Esophagus mucosa (tissue), 1 donor: ENCODE results near the gene BACE2. TPM values are rescaled to one million over a fixed set of nuclear protein-coding genes. Genes with fewer than 3 reads are reported as not detected.
"Not testable (repeated sequence)": the region's sequence is repeated elsewhere in the genome, so short reads cannot be mapped to it uniquely, and the experiment has no call there.

Source experiments
- ATAC-seq: fragments of 200-7000 bp; cut with Tn5 transposase; one replicate; pipeline ENCODE4 v1.9.1; 2020
- total RNA-seq: library from RNA; stranded (reverse); gene quantifications from one replicate; pipeline ENCODE4 v1.2.4, GENCODE V29; 2023
- donor health status: DM: yes; HTN: yes; CAD: no.

The BACE2 gene
- total RNA-seq, 1 donor from 2014 or later, result 39.6 TPM

GRCh38 chr21:41216486-41216885 lies 48.5 kb downstream of the BACE2 start:
- peak; percentile 59 for ATAC-seq

GRCh38 chr21:41217671-41218385 lies 49.9 kb downstream of the BACE2 start:
- ATAC-seq, result no peak

- peak; percentile 68 for ATAC-seq
Measured at GRCh38 chr21:41219498-41220207, 51.7 kb downstream of the BACE2 start.

GRCh38 chr21:41220208-41220733 lies 52.3 kb downstream of the BACE2 start:
- no peak for ATAC-seq

GRCh38 chr21:41222247-41223068 lies 54.5 kb downstream of the BACE2 start:
- peak; percentile 10 for ATAC-seq

- no peak for ATAC-seq
Measured at GRCh38 chr21:41226853-41227252, 58.9 kb downstream of the BACE2 start.

GRCh38 chr21:41227357-41228005 lies 59.5 kb downstream of the BACE2 start:
- no peak for ATAC-seq

GRCh38 chr21:41228006-41228370 lies 60.0 kb downstream of the BACE2 start:
- ATAC-seq, result no peak

GRCh38 chr21:41228492-41228891 lies 60.5 kb downstream of the BACE2 start:
- ATAC-seq, result no peak

- no peak for ATAC-seq
Measured at GRCh38 chr21:41228958-41229357, 61.0 kb downstream of the BACE2 start.

- ATAC-seq, result peak; percentile 35
Measured at GRCh38 chr21:41229509-41230248, 61.7 kb downstream of the BACE2 start.

- ATAC-seq, result no peak
Measured at GRCh38 chr21:41230497-41230896, 62.5 kb downstream of the BACE2 start.

- no peak for ATAC-seq
Measured at GRCh38 chr21:41231060-41231459, 63.1 kb downstream of the BACE2 start.

GRCh38 chr21:41232013-41232412 lies 64.1 kb downstream of the BACE2 start:
- no peak for ATAC-seq

GRCh38 chr21:41233916-41234315 lies 66.0 kb downstream of the BACE2 start:
- no peak for ATAC-seq

GRCh38 chr21:41234569-41234968 lies 66.6 kb downstream of the BACE2 start:
- no peak for ATAC-seq

- ATAC-seq, result no peak
Measured at GRCh38 chr21:41235201-41235600, 67.2 kb downstream of the BACE2 start.

- ATAC-seq, result peak; percentile 57
Measured at GRCh38 chr21:41236352-41236973, 68.5 kb downstream of the BACE2 start.

GRCh38 chr21:41238081-41238796 lies 70.3 kb downstream of the BACE2 start:
- not testable (repeated sequence) for ATAC-seq

- ATAC-seq, result peak; percentile 36
Measured at GRCh38 chr21:41240040-41240439, 72.1 kb downstream of the BACE2 start.

- ATAC-seq, result no peak
Measured at GRCh38 chr21:41241341-41241740, 73.4 kb downstream of the BACE2 start.
